ENCODE results near the gene PANK4.
"Not testable (repeated sequence)": the region's sequence is repeated elsewhere in the genome, so short reads cannot be mapped to it uniquely, and the experiment has no call there.

PANK4 gene

GRCh38 chr1:2569060-2569459, 42.7 kb upstream of the PANK4 start:
- no peak for TF ChIP-seq CTCF (IDR thresholded peaks at IDR 0.05; ENCODE audit: low read depth, low read length, missing control alignments)
- H3K4me3 ChIP-seq (ENCODE audit: low read depth, low read length), result no peak overlapping the region
- no peaks in the 10 kb centered on the region for H3K27me3 ChIP-seq (replicated peaks)
- DNase-seq, result no peak
- in situ Hi-C loops (cut with HindIII; ENCODE audit: low pct_ligation_motif_present, low sequenced_read_pairs), result no loop called here
- no peaks in the 10 kb centered on the region for H3K36me3 ChIP-seq (replicated peaks)
- H3K27ac ChIP-seq, result no peak overlapping the region

- H3K4me3 ChIP-seq (ENCODE audit: low read depth, low read length); in situ Hi-C loops (cut with HindIII; ENCODE audit: low pct_ligation_motif_present, low sequenced_read_pairs); DNase-seq; H3K27ac ChIP-seq; H3K27me3 ChIP-seq (replicated peaks); H3K36me3 ChIP-seq (replicated peaks): not testable (repeated sequence)
Measured at GRCh38 chr1:2568187-2568816, 41.9 kb upstream of the PANK4 start.

- no peak for TF ChIP-seq CTCF (IDR thresholded peaks at IDR 0.05; ENCODE audit: low read depth, low read length, missing control alignments)
- in situ Hi-C loops (cut with HindIII; ENCODE audit: low pct_ligation_motif_present, low sequenced_read_pairs), result no loop called here
- Histone ChIP-seq H3K36me3 (replicated peaks) (no peaks in the 10 kb centered on the region), H3K4me3 (ENCODE audit: low read depth, low read length) (no peak overlapping the region), H3K27ac (no peak overlapping the region), H3K27me3 (replicated peaks) (no peaks in the 10 kb centered on the region)
- DNase-seq, result no peak
Measured at GRCh38 chr1:2567083-2567679, 40.8 kb upstream of the PANK4 start.

GRCh38 chr1:2566101-2567045, 40.0 kb upstream of the PANK4 start:
- H3K4me3 ChIP-seq (ENCODE audit: low read depth, low read length), result no peak overlapping the region
- DNase-seq, result no peak

GRCh38 chr1:2564815-2565374, 38.5 kb upstream of the PANK4 start:
- H3K36me3 ChIP-seq (replicated peaks), result no peaks in the 10 kb centered on the region
- in situ Hi-C loops (cut with HindIII; ENCODE audit: low pct_ligation_motif_present, low sequenced_read_pairs), result no loop called here
- H3K4me3 ChIP-seq (ENCODE audit: low read depth, low read length), result no peak overlapping the region
- H3K27ac ChIP-seq, result no peak overlapping the region
- no peak for DNase-seq
- no peaks in the 10 kb centered on the region for H3K27me3 ChIP-seq (replicated peaks)
- no peak for TF ChIP-seq CTCF (IDR thresholded peaks at IDR 0.05; ENCODE audit: low read depth, low read length, missing control alignments)

More at GRCh38 chr1:2566101-2567045, 40.0 kb upstream of the PANK4 start:
- Histone ChIP-seq H3K36me3 (replicated peaks) (no peaks in the 10 kb centered on the region), H3K27me3 (replicated peaks) (no peaks in the 10 kb centered on the region), H3K27ac (no peak overlapping the region)
- in situ Hi-C loops (cut with HindIII; ENCODE audit: low pct_ligation_motif_present, low sequenced_read_pairs), result no loop called here
- TF ChIP-seq CTCF (IDR thresholded peaks at IDR 0.05; ENCODE audit: low read depth, low read length, missing control alignments), result no peak
